BLaER1 (cell line): ENCODE measurements around the gene GNB3.
"Not testable (repeated sequence)": the region's sequence is repeated elsewhere in the genome, so short reads cannot be mapped to it uniquely, and the experiment has no call there.

ENCODE experiments used
- H3K27ac ChIP-seq: shearing (Covaris generic); formaldehyde crosslinking; 2 replicates; pipeline ENCODE4 v1.8.1; 2022
- H3K27me3 ChIP-seq: shearing (Covaris generic); formaldehyde crosslinking; 2 replicates; pipeline ENCODE4 v1.8.1; 2022
- H3K36me3 ChIP-seq: shearing (Covaris generic); formaldehyde crosslinking; 2 replicates; pipeline ENCODE4 v1.8.1; 2022
- H3K4me1 ChIP-seq: shearing (Covaris generic); formaldehyde crosslinking; 2 replicates; pipeline ENCODE4 v1.8.1; 2022
- H3K4me2 ChIP-seq: shearing (Covaris generic); formaldehyde crosslinking; 2 replicates; pipeline ENCODE4 v1.8.1; 2022
- H3K4me3 ChIP-seq: shearing (Covaris generic); formaldehyde crosslinking; 2 replicates; pipeline ENCODE4 v1.8.1; 2022
- H3K9ac ChIP-seq: shearing (Covaris generic); formaldehyde crosslinking; 2 replicates; pipeline ENCODE4 v1.8.1; 2022
- H3K9me3 ChIP-seq: shearing (Covaris generic); formaldehyde crosslinking; 2 replicates; pipeline ENCODE4 v1.8.1; 2022
- H4K20me1 ChIP-seq: shearing (Covaris generic); formaldehyde crosslinking; 2 replicates; pipeline ENCODE4 v1.8.1; 2022
- Cebpa-rat ChIP-seq: shearing (Covaris generic); IDR thresholded peaks from 2 replicates; pipeline ENCODE4 v1.8.1; 2022

Gene GNB3

GRCh38 chr12:6883252-6883651 is 42.5 kb downstream of the GNB3 start:
- no peak for TF ChIP-seq Cebpa-rat

GRCh38 chr12:6883683-6884082 is 43.0 kb downstream of the GNB3 start:
- Histone ChIP-seq H3K9ac (no peak overlapping the region), H3K4me3 (no peak overlapping the region), H3K36me3 (peaks cover 33% of the 10 kb centered on the region), H3K27me3 (no peaks in the 10 kb centered on the region), H3K9me3 (no peaks in the 10 kb centered on the region), H3K27ac (no peak overlapping the region), H3K4me2 (no peak overlapping the region), H4K20me1 (no peaks in the 10 kb centered on the region), H3K4me1 (no peaks in the 10 kb centered on the region)
- TF ChIP-seq Cebpa-rat, result no peak

More at GRCh38 chr12:6883252-6883651, 42.5 kb downstream of the GNB3 start:
- no peak overlapping the region for H3K4me3 ChIP-seq
- H3K9me3 ChIP-seq, result no peaks in the 10 kb centered on the region
- no peak overlapping the region for H3K4me2 ChIP-seq
- no peaks in the 10 kb centered on the region for H3K27me3 ChIP-seq
- H3K4me1 ChIP-seq, result no peaks in the 10 kb centered on the region
- H3K27ac ChIP-seq, result no peak overlapping the region
- H3K36me3 ChIP-seq, result peaks cover 32% of the 10 kb centered on the region
- H4K20me1 ChIP-seq, result no peaks in the 10 kb centered on the region
- H3K9ac ChIP-seq, result no peak overlapping the region

GRCh38 chr12:6884539-6884938 is 43.8 kb downstream of the GNB3 start:
- Histone ChIP-seq H3K4me3 (no peak overlapping the region), H3K4me2 (no peak overlapping the region), H3K9ac (no peak overlapping the region), H3K27ac (no peak overlapping the region), H3K4me1 (no peaks in the 10 kb centered on the region), H3K9me3 (no peaks in the 10 kb centered on the region), H3K36me3 (peaks cover 29% of the 10 kb centered on the region), H4K20me1 (no peaks in the 10 kb centered on the region), H3K27me3 (no peaks in the 10 kb centered on the region)
- no peak for TF ChIP-seq Cebpa-rat

GRCh38 chr12:6886206-6886999 is 45.7 kb downstream of the GNB3 start:
- H3K4me1 ChIP-seq, result peaks cover 11% of the 10 kb centered on the region
- H3K36me3 ChIP-seq, result peaks cover 27% of the 10 kb centered on the region
- H4K20me1 ChIP-seq, H3K4me2 ChIP-seq, H3K27me3 ChIP-seq, H3K9ac ChIP-seq, H3K4me3 ChIP-seq, H3K27ac ChIP-seq, H3K9me3 ChIP-seq: not testable (repeated sequence)

GRCh38 chr12:6887460-6887859 is 46.7 kb downstream of the GNB3 start:
- H4K20me1 ChIP-seq, result no peaks in the 10 kb centered on the region
- no peak overlapping the region for H3K4me3 ChIP-seq
- no peaks in the 10 kb centered on the region for H3K9me3 ChIP-seq
- peaks cover 20% of the 10 kb centered on the region for H3K4me1 ChIP-seq
- H3K27me3 ChIP-seq, result no peaks in the 10 kb centered on the region
- peaks cover 27% of the 10 kb centered on the region for H3K36me3 ChIP-seq
- H3K4me2 ChIP-seq, result no peak overlapping the region
- no peak overlapping the region for H3K27ac ChIP-seq
- TF ChIP-seq Cebpa-rat, result no peak
- H3K9ac ChIP-seq, result no peak overlapping the region

GRCh38 chr12:6888360-6888759 is 47.6 kb downstream of the GNB3 start:
- H3K4me2 ChIP-seq, result no peak overlapping the region
- no peaks in the 10 kb centered on the region for H4K20me1 ChIP-seq
- no peak overlapping the region for H3K9ac ChIP-seq
- H3K36me3 ChIP-seq, result peaks cover 27% of the 10 kb centered on the region
- no peaks in the 10 kb centered on the region for H3K9me3 ChIP-seq
- no peak for TF ChIP-seq Cebpa-rat
- peaks cover 20% of the 10 kb centered on the region for H3K4me1 ChIP-seq
- no peak overlapping the region for H3K4me3 ChIP-seq
- H3K27me3 ChIP-seq, result no peaks in the 10 kb centered on the region
- no peak overlapping the region for H3K27ac ChIP-seq

GRCh38 chr12:6888794-6889193 is 48.1 kb downstream of the GNB3 start:
- not testable (repeated sequence) for H3K4me2 ChIP-seq, H3K27ac ChIP-seq, H3K4me3 ChIP-seq, H3K9me3 ChIP-seq, H3K27me3 ChIP-seq, H4K20me1 ChIP-seq, H3K9ac ChIP-seq
- Histone ChIP-seq H3K36me3 (peaks cover 24% of the 10 kb centered on the region), H3K4me1 (peaks cover 20% of the 10 kb centered on the region)

- H3K9me3 ChIP-seq, H3K9ac ChIP-seq, H3K27me3 ChIP-seq, H4K20me1 ChIP-seq: not testable (repeated sequence)
- peak overlapping the region; percentile 95 for H3K4me2 ChIP-seq
- peaks cover 20% of the 10 kb centered on the region for H3K4me1 ChIP-seq
- H3K27ac ChIP-seq, result peak overlapping the region; percentile 82
- peaks cover 12% of the 10 kb centered on the region for H3K36me3 ChIP-seq
- H3K4me3 ChIP-seq, result peak overlapping the region; percentile 68; the same call in 1 of the 2 replicates
Measured at GRCh38 chr12:6889775-6890573, 49.2 kb downstream of the GNB3 start.

- Histone ChIP-seq H3K4me2 (peak overlapping the region; percentile 95), H3K4me1 (peaks cover 20% of the 10 kb centered on the region), H3K9ac (peak overlapping the region; percentile 90), H3K27ac (peak overlapping the region; percentile 94), H3K9me3 (no peaks in the 10 kb centered on the region), H4K20me1 (no peaks in the 10 kb centered on the region), H3K4me3 (peak overlapping the region; percentile 68), H3K27me3 (no peaks in the 10 kb centered on the region), H3K36me3 (peaks cover 5% of the 10 kb centered on the region; the same call in 1 of the 2 replicates)
- TF ChIP-seq Cebpa-rat, result peak; percentile 100
Measured at GRCh38 chr12:6890789-6891645, 50.3 kb downstream of the GNB3 start.
